ENCODE measurements around the gene HSPB6. TPM values are rescaled to one million over a fixed set of nuclear protein-coding genes. Genes with fewer than 3 reads are reported as not detected.
"Not testable (repeated sequence)": the region's sequence is repeated elsewhere in the genome, so short reads cannot be mapped to it uniquely, and the experiment has no call there.

The HSPB6 gene
- total RNA-seq, 1 donor from 2014 or later = 152 TPM

DNA sequence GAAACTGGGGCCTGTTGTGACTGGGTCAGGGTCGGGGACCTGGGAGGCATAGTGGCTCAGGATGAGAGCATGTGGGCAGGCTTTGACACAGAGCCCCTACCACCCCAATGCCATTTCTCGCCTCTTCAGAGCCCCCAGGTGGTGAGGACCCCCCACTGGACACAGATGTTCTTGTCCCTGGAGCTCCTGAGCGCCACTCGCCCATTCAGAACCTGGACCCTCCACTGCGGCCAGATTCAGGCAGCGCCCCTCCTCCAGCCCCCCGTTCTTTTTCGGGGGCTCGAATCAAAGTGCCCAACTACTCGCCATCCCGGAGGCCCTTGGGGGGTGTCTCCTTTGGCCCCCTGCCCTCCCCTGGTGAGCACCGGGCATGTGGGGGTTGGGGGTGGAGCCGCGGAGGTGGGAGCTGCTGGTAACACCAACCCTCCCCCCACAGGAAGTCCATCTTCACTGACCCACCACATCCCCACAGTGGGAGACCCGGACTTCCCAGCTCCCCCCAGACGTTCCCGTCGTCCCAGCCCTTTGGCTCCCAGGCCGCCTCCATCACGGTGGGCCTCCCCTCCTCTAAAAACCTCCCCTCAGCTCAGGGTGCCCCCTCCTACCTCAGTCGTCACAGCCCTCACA is 24.9 kb downstream of the HSPB6 start:
- DNase-seq = no peak

GRCh38 chr19:35731353-35731752 is 25.5 kb downstream of the HSPB6 start:
- no peak for DNase-seq

DNA sequence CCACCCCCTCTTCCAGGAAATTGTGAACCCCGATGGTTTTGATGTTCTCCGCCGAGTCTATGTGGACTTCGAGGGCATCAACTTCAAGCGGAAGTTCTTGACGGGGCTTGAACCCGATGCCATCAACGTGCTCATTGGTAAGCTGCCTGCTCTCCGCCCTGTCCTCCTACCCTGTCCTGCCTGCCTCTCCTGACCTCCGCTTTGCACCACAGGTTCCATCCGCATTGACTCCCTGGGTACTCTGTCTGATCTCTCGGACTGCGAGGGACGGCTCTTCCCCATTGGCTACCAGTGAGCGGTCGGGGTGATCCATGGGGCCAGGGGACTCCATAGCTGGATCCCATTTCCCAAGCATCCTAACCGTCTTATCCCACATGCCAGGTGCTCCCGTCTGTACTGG is 26.5 kb downstream of the HSPB6 start:
- no peak for DNase-seq

GRCh38 chr19:35729763-35730162 is 27.1 kb downstream of the HSPB6 start:
- DNase-seq = no peak

DNA sequence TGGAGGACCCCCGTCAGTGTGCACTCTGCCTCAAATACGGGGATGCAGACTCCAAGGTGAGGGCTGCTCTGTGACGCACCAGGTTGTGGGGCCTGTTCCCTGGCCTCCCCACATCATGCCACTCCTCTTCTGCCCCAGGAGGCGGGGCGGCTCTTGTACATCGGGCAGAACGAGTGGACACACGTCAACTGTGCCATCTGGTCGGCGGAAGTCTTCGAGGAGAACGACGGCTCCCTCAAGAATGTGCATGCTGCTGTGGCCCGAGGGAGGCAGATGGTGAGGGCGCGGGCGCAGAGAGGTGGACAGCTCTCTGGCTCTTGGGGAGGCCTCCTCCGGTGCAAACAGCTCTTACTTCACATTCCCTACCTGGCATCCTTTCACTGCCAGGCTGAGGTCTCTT is 27.8 kb downstream of the HSPB6 start:
- DNase-seq = no peak

- no peak for DNase-seq
Observed at GRCh38 chr19:35727956-35728706, 28.7 kb downstream of the HSPB6 start.

DNA sequence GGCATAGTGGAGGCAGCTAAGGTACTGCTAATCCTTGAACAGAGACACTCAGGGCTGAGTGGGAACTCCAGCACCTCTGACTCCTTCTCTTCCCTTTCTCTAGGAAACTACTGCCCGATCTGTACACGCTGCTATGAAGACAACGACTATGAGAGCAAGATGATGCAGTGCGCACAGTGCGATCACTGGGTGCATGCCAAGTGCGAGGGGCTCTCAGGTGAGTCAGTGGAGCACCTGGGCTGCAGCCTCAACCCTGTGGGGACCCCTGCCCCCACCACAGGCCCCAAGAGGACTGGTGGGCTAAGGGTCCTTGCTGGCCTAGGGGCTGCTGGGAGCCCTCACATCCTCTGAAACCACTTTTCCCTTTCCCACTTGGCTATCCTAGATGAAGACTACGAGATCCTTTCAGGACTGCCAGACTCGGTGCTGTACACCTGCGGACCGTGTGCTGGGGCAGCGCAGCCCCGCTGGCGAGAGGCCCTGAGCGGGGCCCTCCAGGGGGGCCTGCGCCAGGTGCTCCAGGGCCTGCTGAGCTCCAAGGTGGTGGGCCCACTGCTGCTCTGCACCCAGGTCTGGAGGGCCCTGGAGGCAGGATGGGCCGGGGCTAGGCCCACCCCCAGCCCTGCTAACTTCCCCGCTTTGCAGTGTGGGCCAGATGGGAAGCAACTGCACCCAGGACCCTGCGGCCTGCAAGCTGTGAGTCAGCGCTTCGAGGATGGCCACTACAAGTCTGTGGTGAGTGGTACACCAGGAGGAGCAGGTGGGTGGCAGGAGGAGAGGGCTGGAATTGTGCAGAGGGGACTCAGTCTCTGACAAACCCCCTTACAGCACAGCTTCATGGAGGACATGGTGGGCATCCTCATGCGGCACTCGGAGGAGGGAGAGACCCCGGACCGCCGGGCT is 29.5 kb downstream of the HSPB6 start:
- DNase-seq = no peak

- DNase-seq = no peak
Observed at GRCh38 chr19:35725216-35725861, 31.5 kb downstream of the HSPB6 start.

DNA sequence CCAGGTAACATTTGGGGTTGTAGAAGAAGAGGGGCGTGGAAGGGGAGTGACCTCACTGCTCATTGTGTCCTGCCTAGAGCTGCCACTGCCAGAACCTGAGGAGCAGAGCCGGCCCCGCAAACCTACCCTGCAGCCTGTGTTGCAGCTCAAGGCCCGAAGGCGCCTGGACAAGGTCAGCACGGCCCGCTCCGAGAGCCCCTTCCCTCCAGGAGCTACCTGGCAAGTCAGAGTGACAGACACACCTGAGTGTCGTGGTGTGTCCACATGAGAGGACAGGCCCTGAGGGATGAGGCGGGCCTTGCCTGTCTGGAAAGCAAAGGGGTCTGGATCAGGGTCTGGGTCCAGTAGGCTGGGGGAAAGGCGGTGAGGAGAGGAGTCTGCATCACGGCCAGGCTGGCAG is 32.3 kb downstream of the HSPB6 start:
- no peak for DNase-seq

DNA sequence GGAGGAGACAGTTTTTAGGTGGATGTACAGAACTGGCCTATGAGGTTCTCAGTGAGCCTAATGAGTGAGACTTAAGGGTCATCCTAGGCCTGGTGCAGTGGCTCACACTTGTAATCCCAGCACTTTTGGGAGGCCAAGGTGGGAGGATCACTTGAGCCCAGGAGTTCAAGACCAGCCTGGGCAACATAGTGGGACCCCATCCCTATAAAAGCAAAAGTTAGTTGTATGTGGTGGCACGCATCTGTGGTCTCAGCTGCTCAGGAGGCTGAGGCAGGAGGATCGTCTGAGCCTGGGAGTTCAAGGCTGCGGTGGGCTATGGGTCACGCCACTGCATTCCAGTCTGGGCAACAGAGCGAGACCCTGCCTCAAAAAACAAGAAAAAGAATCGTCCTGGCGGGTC is 32.7 kb downstream of the HSPB6 start:
- not testable (repeated sequence) for DNase-seq

GRCh38 chr19:35723671-35724070 is 33.2 kb downstream of the HSPB6 start:
- no peak for DNase-seq

GRCh38 chr19:35722897-35723296 is 33.9 kb downstream of the HSPB6 start:
- DNase-seq = no peak

DNA sequence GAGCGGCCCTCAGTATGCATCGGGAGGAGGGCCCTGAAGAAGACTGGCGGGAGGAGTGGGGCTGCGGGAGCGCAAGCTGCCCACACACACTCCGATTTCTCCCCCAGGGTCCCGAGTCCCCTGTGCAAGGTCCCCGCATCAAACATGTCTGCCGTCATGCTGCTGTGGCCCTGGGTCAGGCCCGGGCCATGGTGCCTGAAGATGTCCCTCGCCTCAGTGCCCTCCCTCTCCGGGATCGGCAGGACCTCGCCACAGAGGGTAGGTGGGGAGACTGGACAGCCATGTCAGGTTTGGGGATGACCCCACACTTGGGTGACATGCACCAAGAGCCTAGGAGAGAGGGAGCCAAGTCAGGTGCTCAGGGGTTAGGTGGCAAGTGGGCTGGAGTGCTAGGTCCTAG is 34.4 kb downstream of the HSPB6 start:
- no peak for DNase-seq

GRCh38 chr19:35721374-35721773 is 35.5 kb downstream of the HSPB6 start:
- DNase-seq = no peak

GRCh38 chr19:35720648-35721047 is 36.2 kb downstream of the HSPB6 start:
- no peak for DNase-seq

DNA sequence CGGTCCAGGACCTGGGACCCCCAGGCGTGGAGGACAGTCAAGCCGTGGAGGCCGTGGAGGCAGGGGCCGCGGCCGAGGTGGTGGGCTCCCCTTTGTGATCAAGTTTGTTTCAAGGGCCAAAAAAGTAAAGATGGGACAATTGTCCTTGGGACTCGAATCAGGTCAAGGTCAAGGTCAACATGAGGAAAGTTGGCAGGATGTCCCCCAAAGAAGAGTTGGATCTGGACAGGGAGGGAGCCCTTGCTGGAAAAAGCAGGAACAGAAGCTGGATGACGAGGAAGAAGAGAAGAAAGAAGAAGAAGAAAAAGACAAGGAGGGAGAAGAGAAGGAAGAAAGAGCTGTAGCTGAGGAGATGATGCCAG is 36.7 kb downstream of the HSPB6 start:
- DNase-seq = no peak

GRCh38 chr19:35719402-35720162 is 37.2 kb downstream of the HSPB6 start:
- no peak for DNase-seq

DNA sequence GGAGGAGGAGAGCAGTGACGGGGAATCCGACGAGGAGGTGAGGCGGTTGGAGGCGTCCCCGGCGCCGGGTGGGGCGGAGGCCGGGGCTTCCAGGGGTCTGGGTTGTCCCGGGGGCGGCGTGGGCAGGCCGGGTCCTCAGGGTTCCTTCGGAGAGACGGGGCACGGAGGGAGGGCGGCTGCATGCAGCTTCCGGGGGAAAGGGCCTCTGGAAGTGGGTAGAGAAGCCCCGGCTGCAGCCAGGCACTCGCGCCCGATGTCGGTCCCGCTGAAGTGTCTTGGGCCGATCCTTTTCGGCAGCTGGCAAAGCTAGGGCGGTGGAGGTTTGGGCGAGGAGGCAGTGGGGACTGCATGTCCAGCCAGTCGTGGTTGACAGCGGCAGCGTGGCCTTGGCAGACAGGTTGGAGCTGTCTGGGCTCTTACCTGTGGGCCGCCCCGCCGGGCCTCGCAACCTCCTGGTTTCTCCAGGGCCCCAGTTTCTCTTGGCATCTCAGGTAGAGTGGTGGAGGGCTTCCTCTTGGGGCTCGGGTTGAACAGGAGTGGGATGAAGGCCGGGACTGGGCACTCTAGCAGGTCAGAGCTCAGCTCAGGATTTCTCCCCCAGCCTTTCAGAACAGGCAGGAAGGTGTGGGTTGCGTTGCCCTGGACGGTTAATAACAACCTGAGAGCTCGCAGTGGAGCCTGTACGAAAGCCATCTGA is 38.3 kb downstream of the HSPB6 start:
- peak; percentile 38 for DNase-seq

DNA sequence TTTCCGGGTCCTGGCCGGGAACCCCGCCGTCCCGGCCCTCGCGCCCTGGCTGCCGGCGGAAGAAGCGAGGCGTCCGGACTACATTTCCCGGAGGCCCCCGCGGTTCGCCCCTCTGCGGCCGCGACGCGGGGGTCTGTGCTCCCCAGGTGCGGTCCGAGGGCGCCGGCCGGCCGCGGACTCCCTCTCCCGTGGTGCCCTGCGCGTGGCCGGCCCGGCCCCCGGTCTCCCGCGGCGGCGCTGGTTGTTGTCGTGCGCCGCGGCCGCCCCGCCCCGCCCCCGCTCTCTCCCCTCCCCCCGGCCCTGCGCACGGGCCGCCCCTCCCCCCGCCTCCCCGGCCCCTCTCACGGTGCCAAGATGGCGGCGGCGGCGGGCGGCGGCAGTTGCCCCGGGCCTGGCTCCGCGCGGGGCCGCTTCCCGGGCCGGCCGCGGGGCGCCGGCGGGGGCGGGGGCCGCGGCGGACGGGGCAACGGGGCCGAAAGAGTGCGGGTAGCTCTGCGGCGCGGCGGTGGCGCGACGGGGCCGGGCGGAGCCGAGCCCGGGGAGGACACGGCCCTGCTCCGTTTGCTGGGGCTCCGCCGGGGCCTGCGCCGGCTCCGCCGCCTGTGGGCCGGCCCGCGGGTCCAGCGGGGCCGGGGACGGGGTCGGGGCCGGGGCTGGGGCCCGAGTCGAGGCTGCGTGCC is 39.0 kb downstream of the HSPB6 start, which contains the start of gene KMT2B:
Gene KMT2B, plus strand, starts transcription at position 339 of the 680 bp plus-strand sequence. Its CDS starts 16 bp downstream, at position 355.
- DNase-seq = peak; percentile 98

Measured in tongue (tissue), 2 donors.